ENCODE measurements around the gene OR9G4. TPM values are rescaled to one million over a fixed set of nuclear protein-coding genes. Genes with fewer than 3 reads are reported as not detected.

OR9G4 gene
- total and polyA plus RNA-seq, 2 of the 13 experiments (the other 11 are each of a cell fraction or from before 2014, with no cell fraction given) = not detected

- H3K9ac ChIP-seq (ENCODE audit: insufficient read depth, low read depth, low read length) = no peak overlapping the region
- H3K79me2 ChIP-seq (ENCODE audit: insufficient read depth, low read length) = no peaks in the 10 kb centered on the region
- no peaks in the 10 kb centered on the region for H3K9me3 ChIP-seq (ENCODE audit: low read length)
- H3K4me2 ChIP-seq (ENCODE audit: low read depth, low read length) = no peak overlapping the region
- H3K4me1 ChIP-seq (ENCODE audit: insufficient read depth, low read length) = no peaks in the 10 kb centered on the region
- POLR2A ChIA-PET = no interaction called here
- no peak overlapping the region for H3K27ac ChIP-seq (ENCODE audit: extremely low read length, insufficient read depth, low read length)
- no peak for FAIRE-seq
- in situ Hi-C loops (cut with HindIII; ENCODE audit: extremely low pct_ligation_motif_present, low pct_unique_long_range_greater_than_20kb) (loop anchor here (5.0 kb wide), 1 partner anchor 835 kb away; no protein-coding TSS in a partner anchor), intact Hi-C loops (cut with micrococcal nuclease; ENCODE audit: unreplicated experiment) (no loop called here)
- DNase-seq (ENCODE audit: low spot score) = no peak
- ATAC-seq = no peak
- TF ChIP-seq KLF12 (CRISPR knock-in tag; IDR thresholded peaks at IDR 0.05; ENCODE audit: borderline replicate concordance) (no peak), SIN3A (IDR thresholded peaks at IDR 0.05; ENCODE audit: borderline replicate concordance, low read depth, low read length) (no peak), MEF2D (CRISPR knock-in tag; IDR thresholded peaks at IDR 0.05) (no peak), FOXC1 (CRISPR knock-in tag; IDR thresholded peaks at IDR 0.05; ENCODE audit: borderline replicate concordance) (no peak), ZNF564 (CRISPR knock-in tag; IDR thresholded peaks at IDR 0.05) (no peak), ZMYM3 (CRISPR knock-in tag; IDR thresholded peaks at IDR 0.05) (no peak), ZFP36L1 (CRISPR knock-in tag; IDR thresholded peaks at IDR 0.05) (no peak), GATAD1 (CRISPR knock-in tag; IDR thresholded peaks at IDR 0.05) (no peak)
- TF ChIP-seq, protein P1, sequence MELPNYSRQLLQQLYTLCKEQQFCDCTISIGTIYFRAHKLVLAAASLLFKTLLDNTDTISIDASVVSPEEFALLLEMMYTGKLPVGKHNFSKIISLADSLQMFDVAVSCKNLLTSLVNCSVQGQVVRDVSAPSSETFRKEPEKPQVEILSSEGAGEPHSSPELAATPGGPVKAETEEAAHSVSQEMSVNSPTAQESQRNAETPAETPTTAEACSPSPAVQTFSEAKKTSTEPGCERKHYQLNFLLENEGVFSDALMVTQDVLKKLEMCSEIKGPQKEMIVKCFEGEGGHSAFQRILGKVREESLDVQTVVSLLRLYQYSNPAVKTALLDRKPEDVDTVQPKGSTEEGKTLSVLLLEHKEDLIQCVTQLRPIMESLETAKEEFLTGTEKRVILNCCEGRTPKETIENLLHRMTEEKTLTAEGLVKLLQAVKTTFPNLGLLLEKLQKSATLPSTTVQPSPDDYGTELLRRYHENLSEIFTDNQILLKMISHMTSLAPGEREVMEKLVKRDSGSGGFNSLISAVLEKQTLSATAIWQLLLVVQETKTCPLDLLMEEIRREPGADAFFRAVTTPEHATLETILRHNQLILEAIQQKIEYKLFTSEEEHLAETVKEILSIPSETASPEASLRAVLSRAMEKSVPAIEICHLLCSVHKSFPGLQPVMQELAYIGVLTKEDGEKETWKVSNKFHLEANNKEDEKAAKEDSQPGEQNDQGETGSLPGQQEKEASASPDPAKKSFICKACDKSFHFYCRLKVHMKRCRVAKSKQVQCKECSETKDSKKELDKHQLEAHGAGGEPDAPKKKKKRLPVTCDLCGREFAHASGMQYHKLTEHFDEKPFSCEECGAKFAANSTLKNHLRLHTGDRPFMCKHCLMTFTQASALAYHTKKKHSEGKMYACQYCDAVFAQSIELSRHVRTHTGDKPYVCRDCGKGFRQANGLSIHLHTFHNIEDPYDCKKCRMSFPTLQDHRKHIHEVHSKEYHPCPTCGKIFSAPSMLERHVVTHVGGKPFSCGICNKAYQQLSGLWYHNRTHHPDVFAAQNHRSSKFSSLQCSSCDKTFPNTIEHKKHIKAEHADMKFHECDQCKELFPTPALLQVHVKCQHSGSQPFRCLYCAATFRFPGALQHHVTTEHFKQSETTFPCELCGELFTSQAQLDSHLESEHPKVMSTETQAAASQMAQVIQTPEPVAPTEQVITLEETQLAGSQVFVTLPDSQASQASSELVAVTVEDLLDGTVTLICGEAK (IDR thresholded peaks at IDR 0.05) = no peak
- TF ChIP-seq, protein P1 (CRISPR knock-in tag; IDR thresholded peaks at IDR 0.05) = no peak
- no peaks in the 10 kb centered on the region for H3K36me3 ChIP-seq (replicated peaks in 1 of 2; ENCODE audit: control insufficient read depth in 1 of 2, insufficient read depth in 2 of 2, low read length in 2 of 2)
- no TSS peak for BruUV-seq (replicated peaks)
- CTCF ChIA-PET (ENCODE audit: low intra/inter-chr PET ratio, low total read pairs) = no interaction called here
- no peak overlapping the region for H2AFZ ChIP-seq (ENCODE audit: low read length)
- H3K27me3 ChIP-seq (ENCODE audit: control insufficient read depth in 1 of 2, insufficient read depth in 2 of 2, low read length in 2 of 2) = no peaks in the 10 kb centered on the region
- no peaks in the 10 kb centered on the region for H4K20me1 ChIP-seq (ENCODE audit: insufficient read depth, low read length)
- H3K4me3 ChIP-seq (replicated peaks in 1 of 3; ENCODE audit: insufficient read depth in 1 of 3, low read depth in 2 of 3, low read length in 3 of 3) = no peak overlapping the region
Observed at GRCh38 chr11:56776809-56777208, 28.3 kb upstream of the OR9G4 start.
